Measurements from ENCODE around the gene SOBP.

SOBP gene

DNA sequence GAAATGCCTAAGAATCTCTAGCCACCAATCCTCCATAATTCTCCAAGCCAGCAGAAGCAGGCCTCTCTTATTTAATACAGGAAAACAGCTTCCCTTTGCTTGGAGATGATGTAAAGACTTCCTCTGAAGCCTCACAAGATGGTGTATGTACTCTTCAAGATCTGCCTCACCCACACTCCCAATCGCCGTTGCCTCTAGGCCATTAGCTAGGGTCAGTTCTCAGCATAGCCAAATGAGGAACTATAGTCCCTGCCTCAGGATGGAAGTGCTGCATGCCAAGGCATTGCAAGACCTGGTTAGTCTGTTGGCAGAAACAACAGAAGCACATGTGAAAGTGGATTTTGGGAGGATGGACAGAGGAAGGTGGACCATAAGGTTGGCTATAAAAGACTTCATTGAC lies 195.1 kb downstream of the SOBP start:
- TF ChIP-seq, protein P1, sequence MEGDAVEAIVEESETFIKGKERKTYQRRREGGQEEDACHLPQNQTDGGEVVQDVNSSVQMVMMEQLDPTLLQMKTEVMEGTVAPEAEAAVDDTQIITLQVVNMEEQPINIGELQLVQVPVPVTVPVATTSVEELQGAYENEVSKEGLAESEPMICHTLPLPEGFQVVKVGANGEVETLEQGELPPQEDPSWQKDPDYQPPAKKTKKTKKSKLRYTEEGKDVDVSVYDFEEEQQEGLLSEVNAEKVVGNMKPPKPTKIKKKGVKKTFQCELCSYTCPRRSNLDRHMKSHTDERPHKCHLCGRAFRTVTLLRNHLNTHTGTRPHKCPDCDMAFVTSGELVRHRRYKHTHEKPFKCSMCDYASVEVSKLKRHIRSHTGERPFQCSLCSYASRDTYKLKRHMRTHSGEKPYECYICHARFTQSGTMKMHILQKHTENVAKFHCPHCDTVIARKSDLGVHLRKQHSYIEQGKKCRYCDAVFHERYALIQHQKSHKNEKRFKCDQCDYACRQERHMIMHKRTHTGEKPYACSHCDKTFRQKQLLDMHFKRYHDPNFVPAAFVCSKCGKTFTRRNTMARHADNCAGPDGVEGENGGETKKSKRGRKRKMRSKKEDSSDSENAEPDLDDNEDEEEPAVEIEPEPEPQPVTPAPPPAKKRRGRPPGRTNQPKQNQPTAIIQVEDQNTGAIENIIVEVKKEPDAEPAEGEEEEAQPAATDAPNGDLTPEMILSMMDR (IDR thresholded peaks at IDR 0.05; ENCODE audit: insufficient read depth, low read depth, low read length, missing control alignments), result no peak
- H3K4me3 ChIP-seq (ENCODE audit: low read length), result no peak overlapping the region
- DNase-seq (ENCODE audit: low read depth), result no peak

GRCh38 chr6:107689190-107689589 lies 199.3 kb downstream of the SOBP start:
- no peak overlapping the region for H3K4me3 ChIP-seq (ENCODE audit: low read length)
- TF ChIP-seq, protein P1 (IDR thresholded peaks at IDR 0.05; ENCODE audit: insufficient read depth, low read depth, low read length, missing control alignments), result no peak
- no peak for DNase-seq (ENCODE audit: low read depth)

GRCh38 chr6:107689951-107690642 lies 200.2 kb downstream of the SOBP start:
- no peak for DNase-seq (ENCODE audit: low read depth)
- TF ChIP-seq, protein P1 (IDR thresholded peaks at IDR 0.05; ENCODE audit: insufficient read depth, low read depth, low read length, missing control alignments), result no peak
- no peak overlapping the region for H3K4me3 ChIP-seq (ENCODE audit: low read length)

GRCh38 chr6:107690643-107691061 lies 200.7 kb downstream of the SOBP start:
- DNase-seq (ENCODE audit: low read depth), result no peak
- H3K4me3 ChIP-seq (ENCODE audit: low read length), result no peak overlapping the region
- TF ChIP-seq, protein P1 (IDR thresholded peaks at IDR 0.05; ENCODE audit: insufficient read depth, low read depth, low read length, missing control alignments), result no peak

GRCh38 chr6:107691062-107691751 lies 201.3 kb downstream of the SOBP start:
- no peak for DNase-seq (ENCODE audit: low read depth)
- TF ChIP-seq, protein P1 (IDR thresholded peaks at IDR 0.05; ENCODE audit: insufficient read depth, low read depth, low read length, missing control alignments), result no peak
- no peak overlapping the region for H3K4me3 ChIP-seq (ENCODE audit: low read length)

- TF ChIP-seq, protein P1 (IDR thresholded peaks at IDR 0.05; ENCODE audit: insufficient read depth, low read depth, low read length, missing control alignments), result no peak
- no peak overlapping the region for H3K4me3 ChIP-seq (ENCODE audit: low read length)
- peak; percentile 15 for DNase-seq (ENCODE audit: low read depth)
Observed at GRCh38 chr6:107692351-107692750, 202.4 kb downstream of the SOBP start.

Measured in epithelial cell of esophagus (primary cell).